Upper lobe of right lung (tissue), 1 donor: ENCODE data around the gene BET1. TPM values are rescaled to one million over a fixed set of nuclear protein-coding genes. Genes with fewer than 3 reads are reported as not detected.

ENCODE experiments used
- ATAC-seq: fragments of 200-7000 bp; cut with Tn5 transposase; one replicate; pipeline ENCODE4 v1.9.1; 2020; ENCODE audit warnings: mild to moderate bottlenecking, moderate library complexity
- DNase-seq: peaks from one replicate; pipeline ENCODE4 v3.0.0-alpha.2; 2020
- H3K27ac ChIP-seq: fragments of 200-600 bp; one replicate; pipeline ENCODE4 v1.8.0; 2022
- H3K27me3 ChIP-seq: fragments of 200-600 bp; one replicate; pipeline ENCODE4 v1.8.0; 2022; ENCODE audit warnings: mild to moderate bottlenecking
- H3K36me3 ChIP-seq: fragments of 200-600 bp; one replicate; pipeline ENCODE4 v1.8.0; 2022
- H3K4me1 ChIP-seq: fragments of 200-600 bp; one replicate; pipeline ENCODE4 v1.8.0; 2022
- H3K4me3 ChIP-seq: fragments of 200-600 bp; one replicate; pipeline ENCODE4 v1.8.0; 2022; ENCODE audit warnings: mild to moderate bottlenecking
- H3K9me3 ChIP-seq: fragments of 200-600 bp; one replicate; pipeline ENCODE4 v1.8.0; 2022
- CTCF ChIP-seq: fragments of 200-600 bp; IDR thresholded peaks from one replicate; pipeline ENCODE4 v1.8.0; 2022; ENCODE audit warnings: antibody characterized with exemption
- intact Hi-C: fragments of 100-400 bp; cut with DNase I; formaldehyde crosslinking; loops from one replicate; pipeline ENCODE4 v1.11.0; 2022
- long read RNA-seq: library from polyadenylated mRNA; unstranded; transcript quantifications from one replicate; pipeline ENCODE4 v2.0.0, GENCODE V29; 2021
- total RNA-seq: library from RNA; stranded (reverse); fragmentation: NEBNext Ultra II Directional; extraction: Animal tissue kit (Norgen Biotek cat#: 25700); gene quantifications from one replicate; pipeline ENCODE4 v1.2.1, GENCODE V29; 2021
- donor health status: DM: no; HTN: yes; CAD: no; lungs with severe emphysema.

BET1 gene
- 24.3 TPM for total RNA-seq
- long read RNA-seq, transcript BET1-201 (4 exons, 1,504 nt), result major isoform, 9 of 11 reads
- long read RNA-seq, partial matches to known transcripts, result 1 of 11 reads
- long read RNA-seq, other reads (novel, unspliced or antisense), result 1 of 11 reads

- DNase-seq, result peak; percentile 97
- H3K27ac ChIP-seq, result peak within 1 kb of the TSS; percentile 95
- H3K9me3 ChIP-seq, result no peaks in the 10 kb centered on the region
- peak within 1 kb of the TSS; percentile 93 for H3K4me3 ChIP-seq
- H3K36me3 ChIP-seq, result no peaks in the 10 kb centered on the region
- intact Hi-C loops, result loop anchor here (10.0 kb wide), 1 partner anchor 769 kb away; the partner anchor contains the start of gene VPS50
- no peak for TF ChIP-seq CTCF
- ATAC-seq, result peak; percentile 100
- H3K27me3 ChIP-seq, result peaks cover 4% of the 10 kb centered on the region
- peaks cover 30% of the 10 kb centered on the region for H3K4me1 ChIP-seq
Observed at GRCh38 chr7:94004024-94004951, at the start of gene BET1. Gene BET1 (minus strand): TSS chr7:94004355. CDS start chr7:94004216, 139 bp downstream.

- intact Hi-C loops, result no loop called here
- no peak for DNase-seq
- TF ChIP-seq CTCF, result no peak
- H3K27me3 ChIP-seq, result no peaks in the 10 kb centered on the region
- ATAC-seq, result no peak
- no peaks in the 10 kb centered on the region for H3K4me1 ChIP-seq
- no peak overlapping the region for H3K27ac ChIP-seq
- H3K36me3 ChIP-seq, result no peaks in the 10 kb centered on the region
- H3K9me3 ChIP-seq, result no peaks in the 10 kb centered on the region
- H3K4me3 ChIP-seq, result no peak overlapping the region
Observed at GRCh38 chr7:94053532-94053931, 49.4 kb upstream of the BET1 start.

- no peak for ATAC-seq
- Histone ChIP-seq H3K27me3 (no peaks in the 10 kb centered on the region), H3K4me1 (no peaks in the 10 kb centered on the region), H3K36me3 (no peaks in the 10 kb centered on the region), H3K27ac (no peak overlapping the region), H3K4me3 (no peak overlapping the region), H3K9me3 (no peaks in the 10 kb centered on the region)
- intact Hi-C loops, result no loop called here
- DNase-seq, result no peak
- no peak for TF ChIP-seq CTCF
Observed at GRCh38 chr7:94052398-94053180, 48.4 kb upstream of the BET1 start.

GRCh38 chr7:94050046-94050445 lies 45.9 kb upstream of the BET1 start:
- DNase-seq, result no peak
- no peak overlapping the region for H3K4me3 ChIP-seq
- H3K27ac ChIP-seq, result no peak overlapping the region
- ATAC-seq, result peak; percentile 79
- no peaks in the 10 kb centered on the region for H3K36me3 ChIP-seq
- TF ChIP-seq CTCF, result no peak
- intact Hi-C loops, result no loop called here
- H3K9me3 ChIP-seq, result no peaks in the 10 kb centered on the region
- no peaks in the 10 kb centered on the region for H3K4me1 ChIP-seq
- H3K27me3 ChIP-seq, result no peaks in the 10 kb centered on the region

- Histone ChIP-seq H3K27me3 (no peaks in the 10 kb centered on the region), H3K4me1 (no peaks in the 10 kb centered on the region), H3K9me3 (no peaks in the 10 kb centered on the region), H3K27ac (no peak overlapping the region), H3K4me3 (no peak overlapping the region), H3K36me3 (no peaks in the 10 kb centered on the region)
- no peak for ATAC-seq
- no peak for TF ChIP-seq CTCF
- intact Hi-C loops, result no loop called here
- no peak for DNase-seq
Observed at GRCh38 chr7:94049615-94050014, 45.5 kb upstream of the BET1 start.
